H9 (cell line): ENCODE results near the gene OR51E1. TPM values are rescaled to one million over a fixed set of nuclear protein-coding genes. Genes with fewer than 3 reads are reported as not detected.

Experiments used
- DNase-seq: peaks from one replicate; pipeline ENCODE4 v3.0.0-alpha.2; 2017
- H2AFZ ChIP-seq: one replicate; pipeline ENCODE4 v1.6.1; 2013; ENCODE audit warnings: mild to moderate bottlenecking, low read length, control low read depth, moderate library complexity
- H2AK5ac ChIP-seq: 2 replicates; pipeline ENCODE4 v1.6.1; 2013; ENCODE audit warnings: low read length, control low read depth, mixed read lengths; ENCODE audit not compliant: insufficient read length
- H2BK120ac ChIP-seq: one replicate; pipeline ENCODE4 v1.6.1; 2013; ENCODE audit warnings: low read depth, mild to moderate bottlenecking, low read length, control low read depth, inconsistent platforms; ENCODE audit not compliant: poor library complexity, severe bottlenecking
- H2BK12ac ChIP-seq: 2 replicates; pipeline ENCODE4 v1.6.1; 2013; ENCODE audit warnings: low read length, control low read depth, mixed read lengths, low read depth; ENCODE audit not compliant: insufficient read length
- H2BK15ac ChIP-seq: 2 replicates; pipeline ENCODE4 v1.6.1; 2013; ENCODE audit warnings: low read depth, low read length, control low read depth
- H2BK20ac ChIP-seq: one replicate; pipeline ENCODE4 v1.6.1; 2013; ENCODE audit warnings: low read depth, mild to moderate bottlenecking, low read length, control low read depth, inconsistent platforms; ENCODE audit not compliant: poor library complexity, severe bottlenecking
- H2BK5ac ChIP-seq: 2 replicates; pipeline ENCODE4 v1.6.1; 2013; ENCODE audit warnings: low read length, control low read depth, mixed read lengths; ENCODE audit not compliant: insufficient read length
- H3K14ac ChIP-seq: 2 replicates; pipeline ENCODE4 v1.6.1; 2013; ENCODE audit warnings: low read length, control low read depth; ENCODE audit not compliant: insufficient read depth
- H3K18ac ChIP-seq: 2 replicates; pipeline ENCODE4 v1.6.1; 2013; ENCODE audit warnings: low read depth, mild to moderate bottlenecking, mixed read lengths, low read length, control low read depth; ENCODE audit not compliant: insufficient read length
- H3K23ac ChIP-seq: 2 replicates; pipeline ENCODE4 v1.6.1; 2013; ENCODE audit warnings: low read length, control low read depth, mixed read lengths, low read depth; ENCODE audit not compliant: insufficient read length
- H3K23me2 ChIP-seq: 2 replicates; pipeline ENCODE4 v1.6.1; 2013; ENCODE audit warnings: low read depth, mild to moderate bottlenecking, mixed read lengths, low read length, control low read depth; ENCODE audit not compliant: insufficient read length, poor library complexity, severe bottlenecking
- H3K27ac ChIP-seq: 2 replicates; pipeline ENCODE4 v1.5.1; 2013; ENCODE audit warnings: low read length, control low read depth, mixed read lengths, low read depth; ENCODE audit not compliant: insufficient read length
- H3K27me3 ChIP-seq: 2 replicates; pipeline ENCODE4 v1.6.1; 2013; ENCODE audit warnings: low read length, control low read depth, inconsistent platforms; ENCODE audit not compliant: insufficient read depth
- H3K4ac ChIP-seq: 2 replicates; pipeline ENCODE4 v1.6.1; 2013; ENCODE audit warnings: low read depth, mild to moderate bottlenecking, control low read depth, inconsistent platforms, low read length, moderate library complexity
- H3K4me1 ChIP-seq: 2 replicates; pipeline ENCODE4 v1.6.1; 2013; ENCODE audit warnings: low read length, control low read depth, inconsistent platforms; ENCODE audit not compliant: insufficient read depth
- H3K4me2 ChIP-seq: 2 replicates; pipeline ENCODE4 v1.6.1; 2013; ENCODE audit warnings: low read length, control low read depth, mixed read lengths; ENCODE audit not compliant: insufficient read length, insufficient read depth
- H3K56ac ChIP-seq: 2 replicates; pipeline ENCODE4 v1.6.1; 2013; ENCODE audit warnings: low read depth, mild to moderate bottlenecking, mixed read lengths, low read length, control low read depth; ENCODE audit not compliant: insufficient read length
- H3K79me1 ChIP-seq: 2 replicates; pipeline ENCODE4 v1.6.1; 2013; ENCODE audit warnings: low read depth, mild to moderate bottlenecking, moderate library complexity, low read length, control low read depth, inconsistent platforms; ENCODE audit not compliant: insufficient read depth, poor library complexity, severe bottlenecking
- H3K79me2 ChIP-seq: 2 replicates; pipeline ENCODE4 v1.6.1; 2013; ENCODE audit warnings: low read length, control low read depth, inconsistent platforms; ENCODE audit not compliant: insufficient read depth
- H3K9ac ChIP-seq: 2 replicates; pipeline ENCODE4 v1.6.1; 2013; ENCODE audit warnings: low read length, control low read depth, mixed read lengths; ENCODE audit not compliant: insufficient read length; ENCODE audit errors: extremely low read depth
- H3K9me3 ChIP-seq: one replicate; pipeline ENCODE4 v1.6.1; 2013; ENCODE audit warnings: low read depth, low read length, inconsistent platforms; ENCODE audit not compliant: control insufficient read depth
- H3T11ph ChIP-seq: one replicate; pipeline ENCODE4 v1.6.1; 2013; ENCODE audit warnings: mild to moderate bottlenecking, low read length, control low read depth, inconsistent platforms
- H4K20me1 ChIP-seq: one replicate; pipeline ENCODE4 v1.6.1; 2013; ENCODE audit not compliant: control insufficient read depth, insufficient read length, insufficient read depth
- H4K5ac ChIP-seq: 2 replicates; pipeline ENCODE4 v1.6.1; 2013; ENCODE audit warnings: low read depth, mild to moderate bottlenecking, mixed read lengths, low read length, control low read depth; ENCODE audit not compliant: insufficient read length
- H4K8ac ChIP-seq: replicated peaks from 2 replicates; pipeline ENCODE4 v1.6.1; 2013; ENCODE audit warnings: low read length, control low read depth, mixed read lengths, low read depth; ENCODE audit not compliant: insufficient read length
- H4K91ac ChIP-seq: 2 replicates; pipeline ENCODE4 v1.6.1; 2013; ENCODE audit warnings: low read depth, mild to moderate bottlenecking, moderate library complexity, mixed read lengths, low read length, control low read depth; ENCODE audit not compliant: insufficient read length
- H3K27ac Mint-ChIP-seq, 3 experiments: 2 replicates in 2 of 3; 3 replicates in 1 of 3; pipeline ENCODE4 v1.8.0; 2020 to 2021; ENCODE audit warnings: mixed read lengths in 3 of 3, mild to moderate bottlenecking in 1 of 3, moderate library complexity in 1 of 3
- H3K27me3 Mint-ChIP-seq: 2 replicates; pipeline ENCODE4 v1.8.0; 2021; ENCODE audit warnings: low read depth, mild to moderate bottlenecking, moderate library complexity, mixed read lengths
- H3K36me3 Mint-ChIP-seq, 3 experiments: 2 replicates in 2 of 3; 3 replicates in 1 of 3; pipeline ENCODE4 v1.8.0; 2020 to 2021; ENCODE audit warnings: low read depth in 3 of 3, mixed read lengths in 3 of 3; ENCODE audit not compliant: insufficient read depth in 1 of 3
- H3K4me1 Mint-ChIP-seq, 2 experiments: 2 replicates each; pipeline ENCODE4 v1.8.0; 2020; ENCODE audit warnings: mixed read lengths in 2 of 2
- H3K4me3 Mint-ChIP-seq, 2 experiments: 2 replicates in 1 of 2; 3 replicates in 1 of 2; pipeline ENCODE4 v1.8.0; 2020 to 2021; ENCODE audit warnings: mild to moderate bottlenecking in 2 of 2, mixed read lengths in 2 of 2, moderate library complexity in 1 of 2
- H3K9me3 Mint-ChIP-seq, 2 experiments: 2 replicates in 1 of 2; 3 replicates in 1 of 2; pipeline ENCODE4 v1.8.0; 2020; ENCODE audit warnings: mild to moderate bottlenecking in 2 of 2, mixed read lengths in 2 of 2, moderate library complexity in 1 of 2
- CTCF ChIP-seq: fragments of 200-600 bp; sonication (generic); conservative IDR thresholded peaks from 3 replicates; pipeline ENCODE4 v1.8.0; 2021; ENCODE audit warnings: antibody characterized with exemption, mild to moderate bottlenecking
- WGBS: extraction: QIAGEN DNeasy Blood & Tissue Kit; methylation state at CpG from one replicate; pipeline ENCODE4 v1.1.7; 2013; ENCODE audit warnings: missing lambda C conversion rate, low lambda C conversion rate, mixed read lengths; ENCODE audit not compliant: insufficient read length; ENCODE audit errors: extremely low coverage; 5-methylcytosine and 5-hydroxymethylcytosine counted together
- total RNA-seq: library from RNA; stranded (reverse); gene quantifications from 2 replicates; pipeline ENCODE4 v1.2.1, GENCODE V29; 2021

Gene OR51E1
- total RNA-seq, 1 experiment from 2014 or later: not detected

GRCh38 chr11:4636136-4636535 lies 7.6 kb upstream of the OR51E1 start:
- no CpG with 5 or more reads among the region's 2 CpGs for WGBS
- no peak overlapping the region for H3K23ac ChIP-seq
- H3T11ph ChIP-seq: no peak overlapping the region
- H3K27ac Mint-ChIP-seq: no peak overlapping the region
- H2BK15ac ChIP-seq: no peak overlapping the region
- H3K27me3 Mint-ChIP-seq: no peaks in the 10 kb centered on the region
- no peaks in the 10 kb centered on the region for H3K4me1 ChIP-seq
- no peaks in the 10 kb centered on the region for H3K79me1 ChIP-seq
- no peaks in the 10 kb centered on the region for H3K23me2 ChIP-seq
- no peak overlapping the region for H3K14ac ChIP-seq
- no peak overlapping the region for H3K9ac ChIP-seq
- H2AFZ ChIP-seq: no peak overlapping the region
- no peak for TF ChIP-seq CTCF
- H4K91ac ChIP-seq: no peak overlapping the region
- no peak overlapping the region for H2BK5ac ChIP-seq
- H3K18ac ChIP-seq: no peak overlapping the region
- no peak overlapping the region for H2BK12ac ChIP-seq
- H3K9me3 ChIP-seq: no peaks in the 10 kb centered on the region
- H3K27me3 ChIP-seq: no peaks in the 10 kb centered on the region
- no peak overlapping the region for H2BK20ac ChIP-seq
- H2AK5ac ChIP-seq: no peak overlapping the region
- H3K56ac ChIP-seq: no peak overlapping the region
- no peaks in the 10 kb centered on the region for H4K20me1 ChIP-seq
- peaks cover 0 to under 1% of the 10 kb centered on the region in 2 experiments; a peak in 2 of 4 replicates for H3K4me1 Mint-ChIP-seq
- H3K4me3 Mint-ChIP-seq: no peak overlapping the region
- H4K8ac ChIP-seq: no peak overlapping the region
- H4K5ac ChIP-seq: no peak overlapping the region
- H3K4me2 ChIP-seq: no peak overlapping the region
- no peak overlapping the region for H2BK120ac ChIP-seq
- H3K79me2 ChIP-seq: no peaks in the 10 kb centered on the region
- H3K27ac ChIP-seq: no peak overlapping the region
- no peaks in the 10 kb centered on the region for H3K36me3 Mint-ChIP-seq
- H3K9me3 Mint-ChIP-seq: peaks cover 0 to 5% of the 10 kb centered on the region in 2 experiments; a peak in 2 of 5 replicates
- no peak overlapping the region for H3K4ac ChIP-seq
- no peak for DNase-seq
